ENCODE results near the gene AKNA. TPM values are rescaled to one million over a fixed set of nuclear protein-coding genes. Genes with fewer than 3 reads are reported as not detected.

The AKNA gene
- total RNA-seq, 2 experiments from 2014 or later = 61.4 to 203 TPM

DNA sequence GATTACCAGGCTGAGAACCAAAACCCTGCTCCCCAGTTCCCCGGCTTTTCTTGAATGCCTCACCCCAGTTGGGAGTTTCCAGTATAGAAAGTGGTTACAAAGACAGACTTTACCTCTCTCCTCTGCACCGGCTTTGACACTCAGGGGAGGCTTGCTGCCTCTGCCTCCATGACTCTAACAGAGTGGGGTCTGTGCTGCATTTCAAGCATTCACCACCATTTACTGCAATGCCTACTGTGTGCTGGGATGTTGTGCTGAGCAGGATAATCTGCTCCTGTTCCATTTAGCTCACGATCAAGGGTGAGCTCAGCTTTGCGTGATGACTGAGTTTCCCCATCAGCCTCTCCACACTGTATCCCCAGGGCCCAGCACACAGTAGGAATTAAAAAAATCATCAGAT, 39.9 kb upstream of the AKNA start:
- H3K4me1 ChIP-seq (ENCODE audit: insufficient read depth, low read length, poor library complexity, severe bottlenecking) = no peaks in the 10 kb centered on the region
- TF ChIP-seq, protein P1, sequence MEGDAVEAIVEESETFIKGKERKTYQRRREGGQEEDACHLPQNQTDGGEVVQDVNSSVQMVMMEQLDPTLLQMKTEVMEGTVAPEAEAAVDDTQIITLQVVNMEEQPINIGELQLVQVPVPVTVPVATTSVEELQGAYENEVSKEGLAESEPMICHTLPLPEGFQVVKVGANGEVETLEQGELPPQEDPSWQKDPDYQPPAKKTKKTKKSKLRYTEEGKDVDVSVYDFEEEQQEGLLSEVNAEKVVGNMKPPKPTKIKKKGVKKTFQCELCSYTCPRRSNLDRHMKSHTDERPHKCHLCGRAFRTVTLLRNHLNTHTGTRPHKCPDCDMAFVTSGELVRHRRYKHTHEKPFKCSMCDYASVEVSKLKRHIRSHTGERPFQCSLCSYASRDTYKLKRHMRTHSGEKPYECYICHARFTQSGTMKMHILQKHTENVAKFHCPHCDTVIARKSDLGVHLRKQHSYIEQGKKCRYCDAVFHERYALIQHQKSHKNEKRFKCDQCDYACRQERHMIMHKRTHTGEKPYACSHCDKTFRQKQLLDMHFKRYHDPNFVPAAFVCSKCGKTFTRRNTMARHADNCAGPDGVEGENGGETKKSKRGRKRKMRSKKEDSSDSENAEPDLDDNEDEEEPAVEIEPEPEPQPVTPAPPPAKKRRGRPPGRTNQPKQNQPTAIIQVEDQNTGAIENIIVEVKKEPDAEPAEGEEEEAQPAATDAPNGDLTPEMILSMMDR (conservative IDR thresholded peaks at IDR 0.05; ENCODE audit: low read length) = no peak
- no peak for TF ChIP-seq EZH2phosphoT487 (IDR thresholded peaks at IDR 0.05; ENCODE audit: borderline replicate concordance, low read depth, low read length)
- no peak overlapping the region for H2AFZ ChIP-seq (ENCODE audit: low read length)
- H3K79me2 ChIP-seq (ENCODE audit: insufficient read depth, low read depth, low read length) = no peaks in the 10 kb centered on the region
- no peak for DNase-seq (ENCODE audit: low spot score)
- no peaks in the 10 kb centered on the region for H3K9me3 ChIP-seq (ENCODE audit: low read length)
- BruUV-seq (replicated peaks) = no TSS peak
- H3K4me3 ChIP-seq (ENCODE audit: low read depth, low read length, poor library complexity, severe bottlenecking) = no peak overlapping the region
- no peaks in the 10 kb centered on the region for H4K20me1 ChIP-seq (ENCODE audit: insufficient read depth, low read length)
- H3K9me2 ChIP-seq (ENCODE audit: insufficient read depth, low read length) = no peaks in the 10 kb centered on the region
- no peak overlapping the region for H3K27ac ChIP-seq (ENCODE audit: low read depth, low read length, poor library complexity, severe bottlenecking)
- intact Hi-C loops (cut with micrococcal nuclease; ENCODE audit: unreplicated experiment) = no loop called here
- CTCF ChIA-PET (ENCODE audit: unreplicated experiment) = no interaction called here
- H3K4me2 ChIP-seq (ENCODE audit: low read length) = no peak overlapping the region
- POLR2A ChIA-PET = interaction anchor here (1.2 kb wide), 1 partner anchor 248 kb away, joined by 3 read pairs; no protein-coding TSS in a partner anchor
- no peaks in the 10 kb centered on the region for H3K36me3 ChIP-seq (ENCODE audit: insufficient read depth, low read length)

DNA sequence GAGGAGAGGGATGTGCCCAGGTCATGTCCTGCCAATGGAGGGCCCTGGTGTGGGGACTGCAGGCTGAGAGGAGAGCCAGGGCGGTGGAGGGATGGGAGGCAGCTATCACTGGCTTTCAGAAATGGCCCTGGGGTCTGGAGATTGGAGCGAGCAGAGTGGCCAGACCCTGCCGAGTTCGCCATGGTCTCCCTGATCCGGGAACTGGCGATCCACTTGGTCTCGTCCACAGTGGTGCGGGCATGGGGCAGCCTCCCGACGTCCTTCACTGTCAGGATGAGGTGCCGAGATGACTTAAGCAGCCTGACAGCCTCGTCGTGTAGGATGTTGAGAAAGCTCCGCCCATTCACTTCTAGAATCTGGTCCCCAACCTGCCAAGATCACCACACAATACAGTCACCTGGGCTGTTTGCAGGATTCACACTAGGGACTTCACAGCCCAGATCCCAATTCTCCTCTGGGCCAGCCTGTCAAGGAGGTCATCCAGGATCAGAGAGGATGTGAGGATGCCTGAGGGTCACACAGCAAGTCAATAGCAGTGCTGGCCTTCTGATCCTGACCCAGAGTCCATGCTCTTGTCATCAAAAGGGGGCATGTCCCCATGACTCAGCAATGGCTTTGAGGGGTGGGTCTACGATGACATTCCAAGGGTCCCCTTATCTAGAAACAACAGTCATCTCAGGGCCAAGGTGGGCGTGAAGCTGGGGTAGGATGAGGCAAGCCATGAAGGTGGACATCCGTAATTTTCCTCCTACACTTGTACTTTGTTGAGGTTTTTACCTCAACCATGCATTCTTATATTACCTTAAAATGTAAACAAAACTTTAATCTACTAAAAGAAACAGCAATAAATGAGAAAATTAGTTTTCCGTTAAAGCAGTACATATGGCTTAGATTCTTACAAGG, 38.5 kb upstream of the AKNA start:
- Histone ChIP-seq H3K4me1 (ENCODE audit: insufficient read depth, low read length, poor library complexity, severe bottlenecking) (no peaks in the 10 kb centered on the region), H3K36me3 (ENCODE audit: insufficient read depth, low read length) (no peaks in the 10 kb centered on the region), H3K9me3 (ENCODE audit: low read length) (no peaks in the 10 kb centered on the region), H3K27ac (ENCODE audit: low read depth, low read length, poor library complexity, severe bottlenecking) (no peak overlapping the region), H3K4me2 (ENCODE audit: low read length) (no peak overlapping the region), H4K20me1 (ENCODE audit: insufficient read depth, low read length) (no peaks in the 10 kb centered on the region), H3K4me3 (ENCODE audit: low read depth, low read length, poor library complexity, severe bottlenecking) (no peak overlapping the region), H2AFZ (ENCODE audit: low read length) (no peak overlapping the region), H3K79me2 (ENCODE audit: insufficient read depth, low read depth, low read length) (no peaks in the 10 kb centered on the region), H3K9me2 (ENCODE audit: insufficient read depth, low read length) (no peaks in the 10 kb centered on the region)
- BruUV-seq (replicated peaks) = no TSS peak
- no peak for DNase-seq (ENCODE audit: low spot score)
- no peak for TF ChIP-seq EZH2phosphoT487 (IDR thresholded peaks at IDR 0.05; ENCODE audit: borderline replicate concordance, low read depth, low read length)
- TF ChIP-seq, protein P1 (conservative IDR thresholded peaks at IDR 0.05; ENCODE audit: low read length) = no peak
- ChIA-PET POLR2A (interaction anchor here (1.2 kb wide), 1 partner anchor 249 kb away, joined by 3 read pairs; no protein-coding TSS in a partner anchor), CTCF (ENCODE audit: unreplicated experiment) (no interaction called here)
- intact Hi-C loops (cut with micrococcal nuclease; ENCODE audit: unreplicated experiment) = no loop called here

DNA sequence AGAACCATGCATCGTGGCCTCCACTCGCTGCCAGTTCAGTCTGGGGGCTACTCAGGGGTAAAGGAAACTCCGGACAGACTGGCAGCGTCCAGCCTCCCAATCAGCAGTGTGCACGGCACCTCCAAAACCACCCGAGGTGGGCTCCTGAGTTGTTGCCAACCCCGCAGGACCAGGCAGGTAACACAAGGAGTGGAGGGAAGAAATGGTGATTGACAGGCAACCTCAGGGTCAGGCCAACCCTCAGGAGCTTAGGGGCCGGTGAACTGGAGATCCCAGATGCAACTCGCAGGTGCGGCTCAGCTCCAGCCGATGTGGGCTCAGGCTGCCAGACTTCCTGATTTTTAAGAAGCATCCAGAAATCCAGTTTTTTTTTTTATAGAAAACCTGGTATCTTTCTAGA, 37.3 kb upstream of the AKNA start:
- Histone ChIP-seq H3K9me3 (ENCODE audit: low read length) (no peaks in the 10 kb centered on the region), H4K20me1 (ENCODE audit: insufficient read depth, low read length) (no peaks in the 10 kb centered on the region), H2AFZ (ENCODE audit: low read length) (no peak overlapping the region), H3K36me3 (ENCODE audit: insufficient read depth, low read length) (no peaks in the 10 kb centered on the region), H3K27ac (ENCODE audit: low read depth, low read length, poor library complexity, severe bottlenecking) (no peak overlapping the region), H3K4me3 (ENCODE audit: low read depth, low read length, poor library complexity, severe bottlenecking) (no peak overlapping the region), H3K9me2 (ENCODE audit: insufficient read depth, low read length) (no peaks in the 10 kb centered on the region), H3K79me2 (ENCODE audit: insufficient read depth, low read depth, low read length) (no peaks in the 10 kb centered on the region), H3K4me2 (ENCODE audit: low read length) (no peak overlapping the region), H3K4me1 (ENCODE audit: insufficient read depth, low read length, poor library complexity, severe bottlenecking) (no peaks in the 10 kb centered on the region)
- CTCF ChIA-PET (ENCODE audit: unreplicated experiment) = no interaction called here
- POLR2A ChIA-PET = interaction anchor here (0.6 kb wide), 1 partner anchor 1993 kb away, joined by 3 read pairs; no protein-coding TSS in a partner anchor
- no peak for DNase-seq (ENCODE audit: low spot score)
- no peak for TF ChIP-seq EZH2phosphoT487 (IDR thresholded peaks at IDR 0.05; ENCODE audit: borderline replicate concordance, low read depth, low read length)
- TF ChIP-seq, protein P1 (conservative IDR thresholded peaks at IDR 0.05; ENCODE audit: low read length) = no peak
- intact Hi-C loops (cut with micrococcal nuclease; ENCODE audit: unreplicated experiment) = no loop called here
- no TSS peak for BruUV-seq (replicated peaks)
